Right renal cortex interstitium (tissue), 3 donors: Measurements from ENCODE around the gene FCN2. TPM values are rescaled to one million over a fixed set of nuclear protein-coding genes. Genes with fewer than 3 reads are reported as not detected.

Experiments
- DNase-seq, 3 donors: peaks; one replicate each; pipeline ENCODE4 v3.0.0-alpha.2; 2013; ENCODE audit warnings: low read depth in 3 of 3, low spot score in 2 of 3
- polyA plus RNA-seq, 3 donors: library from polyadenylated mRNA; unstranded; fragments of 120-200 nt; gene quantifications; one replicate each; pipeline ENCODE4 v1.2.1, GENCODE V29; 2013; ENCODE audit not compliant: insufficient read length in 3 of 3

FCN2 gene
- polyA plus RNA-seq: under 1 TPM; 0.47 to 0.62 (median 0.52) TPM

GRCh38 chr9:134880484-134881312, at the start of gene FCN2:
FCN2 (plus strand) TSS chr9:134880810; CDS start chr9:134880822, 12 bp downstream.
- DNase-seq: no peak

DNA sequence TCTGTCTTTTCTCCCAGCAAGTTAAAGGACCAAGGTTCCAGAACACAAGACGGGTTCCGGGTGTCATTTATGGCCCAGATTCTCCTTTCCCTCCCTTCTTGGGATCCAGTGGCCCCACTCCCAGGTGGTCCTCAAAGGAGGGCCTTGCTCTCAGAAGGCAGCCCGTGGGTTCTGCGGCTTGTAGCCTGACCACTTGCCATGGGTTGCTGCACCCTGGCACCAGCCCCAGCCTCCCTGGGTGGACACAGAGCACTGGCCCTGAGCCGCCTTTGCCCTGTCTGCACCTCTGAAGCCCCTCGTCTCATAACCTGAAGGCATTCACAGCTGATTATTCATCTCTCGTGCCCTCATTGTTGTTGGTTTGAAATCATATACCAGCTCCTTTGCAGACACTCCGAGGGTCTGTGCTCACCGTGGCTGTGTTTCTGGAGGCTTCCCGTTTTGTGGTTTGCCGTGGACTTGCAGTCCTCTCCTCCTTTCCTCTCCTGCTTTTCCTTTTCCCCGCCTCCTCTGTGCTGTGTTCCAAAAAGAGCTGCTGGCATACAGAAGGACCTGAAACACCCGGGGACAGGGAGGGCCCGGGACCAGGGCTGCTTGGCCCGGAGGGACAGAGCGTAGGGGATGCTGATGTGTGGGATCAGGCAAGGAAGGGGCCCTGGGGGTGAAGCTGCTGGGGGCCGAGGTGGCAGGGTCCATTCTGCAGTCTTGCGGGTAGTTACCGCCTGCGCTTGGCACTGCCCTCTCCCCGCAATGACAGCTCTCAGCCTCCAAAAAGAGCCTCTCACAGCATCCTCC, 49.5 kb upstream of the FCN2 start:
- DNase-seq: no peak

GRCh38 chr9:134832471-134832870, 48.1 kb upstream of the FCN2 start:
- no peak for DNase-seq

DNA sequence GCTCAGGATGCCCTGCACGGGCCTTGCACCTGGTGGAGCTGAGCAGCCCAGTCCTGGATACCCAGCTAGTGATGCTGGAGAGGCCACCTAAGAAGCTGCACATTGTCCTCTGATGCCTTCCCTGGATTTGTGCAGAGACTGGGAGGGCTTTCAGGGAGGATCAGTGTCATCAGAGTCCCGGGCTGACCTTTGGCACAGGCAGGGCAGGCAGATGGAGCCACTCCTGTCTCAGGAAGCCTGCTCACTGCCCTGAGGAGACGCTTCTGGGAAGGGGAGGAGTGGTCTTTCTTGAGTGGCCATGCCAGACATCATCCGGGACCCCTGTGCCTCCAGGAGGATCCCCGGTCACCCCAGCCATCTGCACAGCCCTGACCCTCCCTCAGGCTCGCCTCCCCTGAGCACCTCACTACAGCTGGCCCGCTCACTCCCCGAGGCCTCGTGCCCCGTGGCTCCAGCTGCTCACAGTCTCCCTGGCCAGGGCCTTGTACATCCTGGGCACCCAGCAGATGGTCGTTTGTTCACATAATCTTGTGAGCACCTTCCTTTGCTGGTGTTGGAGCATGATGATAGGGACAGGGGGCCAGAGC, 47.2 kb upstream of the FCN2 start:
- no peak for DNase-seq

GRCh38 chr9:134834217-134834956, 46.2 kb upstream of the FCN2 start:
- DNase-seq: no peak

- no peak for DNase-seq
Measured at GRCh38 chr9:134834957-134835419, 45.6 kb upstream of the FCN2 start.

DNA sequence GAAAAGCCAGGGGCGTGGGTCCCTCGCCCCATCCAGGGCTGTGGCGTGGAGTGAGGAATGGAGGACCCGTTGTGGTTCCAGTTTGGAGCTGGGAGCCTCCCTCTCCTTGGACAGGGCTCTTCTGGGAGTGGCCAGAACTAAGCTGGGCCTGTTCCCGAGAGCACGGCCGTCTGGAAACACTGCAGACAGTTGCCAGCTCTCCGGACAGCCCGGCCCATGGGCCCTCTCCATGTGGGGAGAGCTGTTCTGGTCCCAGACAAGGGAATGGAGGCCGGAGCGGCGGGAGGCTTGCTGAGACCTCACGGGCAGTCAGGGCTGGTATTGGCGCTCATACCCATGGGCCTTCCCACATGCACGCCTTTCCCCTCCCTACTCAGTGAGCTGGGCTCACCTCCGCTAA, 45.2 kb upstream of the FCN2 start:
- no peak for DNase-seq

GRCh38 chr9:134835987-134836386, 44.6 kb upstream of the FCN2 start:
- no peak for DNase-seq

GRCh38 chr9:134836406-134836970, 44.1 kb upstream of the FCN2 start:
- DNase-seq: no peak

- DNase-seq: no peak
Measured at GRCh38 chr9:134837529-134837928, 43.1 kb upstream of the FCN2 start.

DNA sequence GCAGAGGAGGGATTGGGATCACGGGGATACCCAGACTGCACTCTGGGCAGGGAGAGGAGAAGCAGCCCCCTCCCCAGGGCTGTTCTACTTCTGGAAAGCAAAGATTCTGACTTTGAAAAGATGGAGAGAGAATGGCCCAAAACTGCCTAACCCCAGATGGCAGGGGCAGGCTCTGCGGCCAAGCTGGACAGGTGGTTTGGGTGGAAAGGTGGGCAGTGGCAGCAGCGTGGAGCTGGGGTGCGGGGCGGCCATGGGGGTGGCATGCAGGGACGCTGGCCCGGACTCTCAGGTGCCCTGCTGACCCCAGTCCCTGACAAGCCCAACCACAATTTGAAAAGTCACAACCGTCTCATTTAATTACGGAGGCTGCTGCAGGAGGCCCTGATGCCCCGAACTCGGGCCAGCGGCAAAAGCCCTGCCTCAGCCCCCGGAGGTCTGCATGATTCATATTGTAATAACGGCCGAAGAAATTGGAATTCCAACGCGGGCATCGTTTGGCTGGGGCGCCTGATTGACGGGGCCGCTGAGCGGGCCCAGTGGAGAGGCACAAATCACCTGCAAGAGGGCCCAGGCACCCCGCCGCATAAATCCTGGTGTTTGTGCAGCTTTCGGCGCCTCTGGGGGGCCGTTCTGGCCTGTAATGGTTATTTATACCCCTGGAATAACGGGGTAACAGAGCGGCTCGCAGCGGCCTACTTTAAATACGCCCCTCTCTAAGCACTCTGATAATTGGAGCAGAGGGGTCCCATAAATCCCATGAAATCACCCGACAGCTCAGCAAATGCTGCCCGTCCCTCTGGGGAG, 41.8 kb upstream of the FCN2 start:
- DNase-seq: no peak

DNA sequence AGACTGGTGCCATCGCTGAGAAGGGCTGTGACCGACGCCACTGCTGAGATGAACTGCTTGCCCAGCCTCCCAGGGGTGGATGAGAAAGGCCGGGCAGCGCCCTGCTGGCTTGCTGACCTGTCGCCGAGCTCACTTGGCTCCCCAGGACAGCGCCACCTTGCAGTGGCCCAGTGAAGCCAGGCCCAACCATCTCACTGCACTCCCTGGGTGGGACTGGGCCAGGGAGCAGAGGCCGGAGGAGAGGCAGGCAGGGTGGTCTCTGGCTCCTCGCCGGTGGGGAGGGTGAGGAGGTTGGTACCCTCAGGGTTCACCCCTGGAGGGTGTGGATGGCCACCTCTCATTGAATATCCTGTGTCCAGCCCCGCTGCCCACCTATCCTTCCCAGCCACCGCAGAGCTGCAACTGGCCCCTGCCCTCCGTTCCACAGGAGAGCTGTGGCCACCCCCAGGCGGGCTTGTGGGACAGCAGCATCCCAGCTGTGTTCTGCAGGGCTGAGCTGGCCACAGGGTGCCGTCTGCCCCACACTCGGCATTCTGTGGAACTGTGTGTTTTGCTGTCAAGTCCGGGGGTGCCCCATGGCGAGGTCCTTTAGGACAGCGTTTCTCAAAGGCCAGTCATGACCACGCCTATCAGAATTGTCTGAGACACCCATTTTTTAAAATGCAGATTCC, 41.0 kb upstream of the FCN2 start:
- DNase-seq: no peak

DNA sequence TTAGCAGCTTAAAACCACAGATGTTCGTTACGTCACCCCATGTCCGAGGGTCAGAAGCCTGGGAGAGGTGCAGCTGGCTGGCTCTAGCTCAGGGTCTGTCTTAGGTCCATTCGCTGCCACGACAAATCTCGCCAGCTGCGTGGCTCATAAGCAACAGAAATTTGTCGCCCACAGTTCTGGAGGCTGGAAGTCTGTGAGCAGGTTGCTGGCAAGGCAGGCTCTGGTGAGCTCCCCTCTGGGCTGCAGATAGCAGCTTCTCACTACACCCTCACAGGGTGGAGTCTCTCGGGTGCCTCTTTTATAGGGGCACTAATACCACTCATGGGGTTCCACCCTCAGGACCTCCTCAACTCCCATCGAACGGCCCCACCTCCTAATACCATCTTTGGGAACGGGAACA, 40.1 kb upstream of the FCN2 start:
- DNase-seq: no peak

DNA sequence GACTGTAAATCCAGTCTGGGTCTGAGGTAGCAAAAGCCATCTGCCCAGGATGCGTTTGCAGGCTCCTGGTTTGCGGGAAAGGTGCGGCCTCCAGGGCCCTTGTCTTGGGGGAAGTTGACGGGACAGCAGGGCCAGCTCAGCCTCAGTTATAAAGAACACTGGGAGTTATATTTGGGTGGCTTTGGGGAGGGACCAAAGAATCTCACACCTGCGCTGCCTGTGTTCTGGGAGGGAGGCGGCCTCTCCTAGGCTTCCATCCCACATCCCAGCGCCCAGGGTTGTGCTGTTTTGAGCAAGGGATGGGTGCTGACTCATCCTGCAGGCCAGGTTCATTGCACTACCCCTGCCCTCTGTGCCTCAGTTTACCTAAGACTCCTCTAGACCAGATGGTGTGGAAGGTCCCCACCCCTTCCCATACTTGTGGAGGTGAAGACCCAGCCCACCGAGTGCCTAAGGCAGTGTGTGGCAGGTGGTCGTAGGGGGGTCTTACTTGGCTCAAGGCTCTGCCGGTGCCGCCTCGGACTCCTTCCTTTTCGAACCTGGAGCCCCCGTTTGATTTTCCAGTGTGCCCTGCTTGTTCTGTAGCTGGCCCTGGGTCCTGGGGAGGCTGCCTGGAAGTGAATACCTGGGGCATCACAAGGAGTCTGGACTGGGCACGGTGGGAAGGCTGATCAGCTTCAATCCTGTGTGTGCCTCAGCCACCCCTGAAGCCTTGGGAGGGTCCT, 39.3 kb upstream of the FCN2 start:
- DNase-seq: no peak

DNA sequence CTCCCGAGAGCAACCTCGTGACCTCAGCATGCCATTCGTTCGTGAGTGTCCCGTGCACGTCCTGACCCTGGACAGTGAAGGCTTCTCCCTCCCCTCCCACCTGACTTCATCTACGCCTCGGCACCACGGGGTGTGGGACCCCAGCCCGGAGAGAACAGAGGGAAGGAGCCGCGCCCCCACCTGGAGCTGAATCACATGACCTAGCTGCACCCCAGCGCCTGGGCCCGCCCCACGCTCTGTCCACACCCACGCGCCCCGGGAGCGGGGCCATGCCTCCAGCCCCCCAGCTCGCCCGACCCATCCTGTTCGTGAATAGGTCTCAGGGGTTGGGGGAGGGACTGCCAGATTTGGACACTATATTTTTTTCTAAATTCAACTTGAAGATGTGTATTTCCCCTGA, 38.3 kb upstream of the FCN2 start:
- DNase-seq: no peak

DNA sequence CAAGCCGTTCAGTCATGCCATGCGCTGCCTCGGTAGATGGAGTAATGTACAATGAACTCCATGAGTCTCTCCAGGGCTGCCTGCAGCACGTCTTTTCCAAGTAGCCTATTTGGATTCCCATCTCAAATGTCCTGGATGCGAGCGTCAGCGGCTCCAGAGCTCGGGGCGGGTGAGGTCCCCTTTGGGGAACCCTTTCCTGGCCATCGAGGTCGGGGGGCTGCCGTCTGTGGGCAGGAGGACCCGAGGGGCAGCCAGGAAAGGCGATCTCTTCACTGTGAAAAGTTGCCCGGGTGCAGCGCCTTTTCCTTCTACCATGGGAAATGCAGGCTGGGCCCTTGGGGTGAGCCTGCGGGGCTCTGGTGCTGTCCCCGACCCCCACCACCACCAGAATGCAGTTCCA, 36.9 kb upstream of the FCN2 start:
- no peak for DNase-seq

- no peak for DNase-seq
Measured at GRCh38 chr9:134844821-134845220, 35.8 kb upstream of the FCN2 start.

GRCh38 chr9:134846187-134846586, 34.4 kb upstream of the FCN2 start:
- no peak for DNase-seq
